HFFc6 (cell line): ENCODE data around the gene KIF3C. TPM values are rescaled to one million over a fixed set of nuclear protein-coding genes. Genes with fewer than 3 reads are reported as not detected.

Experiments
- DNase-seq: peaks from one replicate; pipeline ENCODE4 v3.0.0-alpha.2; 2018
- H3K27ac Mint-ChIP-seq: 2 replicates; pipeline ENCODE4 v1.8.0; 2020; ENCODE audit warnings: mild to moderate bottlenecking, mixed read lengths
- H3K27me3 Mint-ChIP-seq: 2 replicates; pipeline ENCODE4 v1.8.0; 2021; ENCODE audit warnings: mild to moderate bottlenecking, moderate library complexity, mixed read lengths; ENCODE audit not compliant: insufficient read depth
- H3K36me3 Mint-ChIP-seq: 2 replicates; pipeline ENCODE4 v1.8.0; 2021; ENCODE audit warnings: low read depth, mixed read lengths
- H3K4me1 Mint-ChIP-seq: 2 replicates; pipeline ENCODE4 v1.8.0; 2020; ENCODE audit warnings: low read depth, mixed read lengths
- H3K4me3 Mint-ChIP-seq: 2 replicates; pipeline ENCODE4 v1.8.0; 2020; ENCODE audit warnings: mild to moderate bottlenecking, moderate library complexity, mixed read lengths
- H3K9me3 Mint-ChIP-seq: 2 replicates; pipeline ENCODE4 v1.8.0; 2020; ENCODE audit warnings: mild to moderate bottlenecking, mixed read lengths
- CTCF ChIP-seq: fragments of 200-600 bp; sonication (generic); IDR thresholded peaks from 2 replicates; pipeline ENCODE4 v1.5.0; 2021; ENCODE audit warnings: antibody characterized with exemption, mild to moderate bottlenecking
- total RNA-seq, 6 experiments: library from RNA; stranded (reverse); fragmentation: NEBNext Ultra II Directional; extraction: Animal tissue kit (Norgen Biotek cat#: 25700); gene quantifications; 2 replicates in 1 of 6; 3 replicates in 5 of 6; pipeline ENCODE4 v1.2.3, GENCODE V29; 2021

KIF3C gene
- total RNA-seq, 6 experiments from 2014 or later: 18.0 to 21.1 (median 19.7) TPM

GRCh38 chr2:25980076-25980887 lies 2.0 kb downstream of the KIF3C start:
- Mint-ChIP-seq H3K9me3 (no peaks in the 10 kb centered on the region), H3K27ac (no peak overlapping the region), H3K36me3 (no peaks in the 10 kb centered on the region; the same call in 1 of the 2 replicates), H3K4me3 (no peak overlapping the region), H3K27me3 (no peaks in the 10 kb centered on the region; the same call in 1 of the 2 replicates), H3K4me1 (peaks cover 47% of the 10 kb centered on the region)
- no peak for DNase-seq
- no peak for TF ChIP-seq CTCF

- Mint-ChIP-seq H3K27ac (peak overlapping the region; percentile 34), H3K36me3 (no peaks in the 10 kb centered on the region; the same call in 1 of the 2 replicates), H3K4me3 (peak overlapping the region; percentile 46), H3K4me1 (peaks cover 47% of the 10 kb centered on the region), H3K9me3 (no peaks in the 10 kb centered on the region), H3K27me3 (no peaks in the 10 kb centered on the region; the same call in 1 of the 2 replicates)
- no peak for TF ChIP-seq CTCF
- DNase-seq: no peak
Observed at GRCh38 chr2:25979001-25979400, 3.3 kb downstream of the KIF3C start.

- no peak for TF ChIP-seq CTCF
- no peaks in the 10 kb centered on the region; the same call in 1 of the 2 replicates for H3K27me3 Mint-ChIP-seq
- DNase-seq: peak; percentile 25
- H3K36me3 Mint-ChIP-seq: no peaks in the 10 kb centered on the region; the same call in 1 of the 2 replicates
- H3K4me1 Mint-ChIP-seq: peaks cover 41% of the 10 kb centered on the region
- no peaks in the 10 kb centered on the region for H3K9me3 Mint-ChIP-seq
- peak overlapping the region; percentile 40 for H3K27ac Mint-ChIP-seq
- H3K4me3 Mint-ChIP-seq: peak overlapping the region; percentile 28
Observed at GRCh38 chr2:25977768-25978167, 4.5 kb downstream of the KIF3C start.

DNA sequence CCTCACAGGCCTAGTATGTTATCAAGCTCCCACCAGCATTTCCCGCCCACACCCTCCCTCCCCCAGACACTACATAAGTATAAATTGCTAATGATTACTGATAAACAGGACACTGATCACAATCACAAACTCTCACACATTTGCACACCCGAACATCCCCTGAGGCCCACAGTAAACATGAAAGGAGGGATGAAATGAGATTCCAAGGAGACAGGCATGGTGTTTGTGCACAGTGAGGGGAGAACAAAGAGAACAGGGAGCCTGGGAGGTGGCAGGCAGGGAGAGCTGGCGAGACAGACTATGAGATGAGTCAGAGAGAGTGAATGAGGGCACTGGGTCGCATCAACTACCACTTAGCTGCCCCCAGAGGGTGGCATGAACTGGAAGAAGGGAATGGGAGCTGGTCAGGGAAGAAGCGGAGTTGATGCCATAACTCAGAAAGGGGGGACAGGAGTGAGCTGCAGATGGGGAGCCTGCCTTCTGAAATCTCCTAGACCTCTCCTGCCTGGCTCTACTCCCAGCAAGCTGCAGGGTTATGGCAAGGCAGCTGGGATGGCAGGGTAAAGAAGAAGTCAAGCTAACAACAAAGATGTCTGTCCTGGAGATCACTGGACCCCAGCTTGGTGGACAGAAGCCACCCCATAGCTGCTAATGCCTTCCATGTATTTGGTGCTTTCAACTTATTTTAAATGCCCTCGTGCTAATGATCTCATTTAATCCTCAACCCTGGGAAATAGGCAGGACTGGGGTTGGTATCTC lies 5.1 kb downstream of the KIF3C start:
- Mint-ChIP-seq H3K4me3 (peak overlapping the region; percentile 28), H3K36me3 (no peaks in the 10 kb centered on the region; the same call in 1 of the 2 replicates), H3K27ac (peak overlapping the region; percentile 40), H3K27me3 (no peaks in the 10 kb centered on the region; the same call in 1 of the 2 replicates), H3K4me1 (peaks cover 45% of the 10 kb centered on the region), H3K9me3 (no peaks in the 10 kb centered on the region)
- no peak for TF ChIP-seq CTCF
- DNase-seq: no peak

- no peaks in the 10 kb centered on the region; the same call in 1 of the 2 replicates for H3K27me3 Mint-ChIP-seq
- H3K27ac Mint-ChIP-seq: no peak overlapping the region; the same call in 1 of the 2 replicates
- no peaks in the 10 kb centered on the region for H3K36me3 Mint-ChIP-seq
- no peak for TF ChIP-seq CTCF
- no peak overlapping the region for H3K4me3 Mint-ChIP-seq
- peaks cover 21% of the 10 kb centered on the region for H3K4me1 Mint-ChIP-seq
- no peaks in the 10 kb centered on the region for H3K9me3 Mint-ChIP-seq
- DNase-seq: no peak
Observed at GRCh38 chr2:25972049-25972823, 10.1 kb downstream of the KIF3C start.
